Lower leg skin (tissue), 4 donors: ENCODE results near the gene SCYGR3. TPM values are rescaled to one million over a fixed set of nuclear protein-coding genes. Genes with fewer than 3 reads are reported as not detected.
"Not testable (repeated sequence)": the region's sequence is repeated elsewhere in the genome, so short reads cannot be mapped to it uniquely, and the experiment has no call there.

Experiments
- DNase-seq, 2 donors: peaks; one replicate each; pipeline ENCODE4 v3.0.0-alpha.2; 2019; ENCODE audit warnings: low spot score in 2 of 2
- H3K4me3 ChIP-seq: fragments of 200-600 bp; sonication (generic); 2 replicates; pipeline ENCODE4 v1.5.1; 2017; ENCODE audit warnings: mild to moderate bottlenecking, low read depth; ENCODE audit not compliant: poor library complexity, severe bottlenecking
- CTCF ChIP-seq, 3 donors: fragments of 450-650 bp; IDR thresholded peaks; one replicate each; pipeline ENCODE4 v1.5.1; 2016; ENCODE audit warnings: antibody characterized with exemption in 3 of 3, mild to moderate bottlenecking in 3 of 3, moderate library complexity in 2 of 3
- POLR2A ChIP-seq, 2 donors: fragments of 450-650 bp; IDR thresholded peaks; one replicate each; pipeline ENCODE4 v1.6.1; 2016 to 2017; ENCODE audit warnings: antibody characterized with exemption in 2 of 2, mild to moderate bottlenecking in 1 of 2, moderate library complexity in 1 of 2
- WGBS, 2 donors: methylation state at CpG; one replicate each; pipeline ENCODE4 v1.1.5; 2018; 5-methylcytosine and 5-hydroxymethylcytosine counted together
- intact Hi-C: fragments of 100-400 bp; cut with DNase I; formaldehyde crosslinking; loops from one replicate; pipeline ENCODE4 v1.15.0; 2023; ENCODE audit warnings: low total_unique reads
- total RNA-seq, 4 donors: library from RNA; depleted of rRNA; stranded (reverse); fragments of >200 nt; gene quantifications; one replicate each; pipeline ENCODE4 v1.1.0, GENCODE V29; 2016

Gene SCYGR3
- total RNA-seq, 4 donors from 2014 or later: 5.7 TPM; not detected in 3

GRCh38 chr2:227602358-227602757, 12.3 kb downstream of the SCYGR3 start:
- intact Hi-C loops: no loop called here
- DNase-seq: no peak
- WGBS, 2 donors: 70 to 75% methylated on average over 3 of the region's 3 CpGs
- no peak overlapping the region for H3K4me3 ChIP-seq
- TF ChIP-seq POLR2A (IDR thresholded peaks at IDR 0.05) (no peak), CTCF (IDR thresholded peaks at IDR 0.05) (no peak)

- H3K4me3 ChIP-seq, intact Hi-C loops, DNase-seq: not testable (repeated sequence)
- 84 to 85% methylated on average over 14 to 16 of the region's 16 CpGs for WGBS, 2 donors
Observed at GRCh38 chr2:227598835-227599503, 15.7 kb downstream of the SCYGR3 start, which contains the start of gene SCYGR2. Gene SCYGR2, plus strand, starts transcription at chr2:227598893. Its CDS starts 0 bp downstream, at chr2:227598893.

GRCh38 chr2:227597998-227598397, 16.6 kb downstream of the SCYGR3 start:
- WGBS, 2 donors: 50 to 62% methylated on average over 4 of the region's 4 CpGs
- no peak overlapping the region for H3K4me3 ChIP-seq
- no peak for DNase-seq
- TF ChIP-seq POLR2A (IDR thresholded peaks at IDR 0.05) (no peak), CTCF (IDR thresholded peaks at IDR 0.05) (no peak)
- intact Hi-C loops: no loop called here

- DNase-seq: no peak
- intact Hi-C loops: no loop called here
Observed at GRCh38 chr2:227597036-227597435, 17.6 kb downstream of the SCYGR3 start.

DNA sequence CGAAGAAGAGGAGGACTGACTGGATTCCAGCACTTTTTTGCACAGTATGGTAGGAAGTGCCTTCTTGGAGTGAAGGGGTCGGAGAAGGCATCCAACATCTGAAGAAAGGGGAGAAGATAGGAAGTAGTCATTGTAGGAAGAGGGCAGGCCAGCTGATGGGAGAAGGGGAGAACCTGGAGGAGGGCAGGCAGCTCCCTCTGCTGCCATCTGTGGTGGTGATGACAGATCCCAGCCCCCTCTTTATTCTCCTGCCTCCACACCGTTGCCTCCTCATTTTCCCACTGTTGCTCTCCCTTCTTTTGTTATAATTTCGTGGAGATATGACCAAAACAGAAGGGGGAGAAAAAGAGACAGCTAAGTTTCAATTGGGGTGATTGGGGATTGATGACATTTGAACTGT, 18.8 kb downstream of the SCYGR3 start:
- intact Hi-C loops: no loop called here
- TF ChIP-seq CTCF (IDR thresholded peaks at IDR 0.05): no peak
- no peak for TF ChIP-seq POLR2A (IDR thresholded peaks at IDR 0.05)
- no peak overlapping the region for H3K4me3 ChIP-seq
- 64 to 68% methylated on average over 4 of the region's 4 CpGs for WGBS, 2 donors
- DNase-seq: no peak

More at GRCh38 chr2:227597036-227597435, 17.6 kb downstream of the SCYGR3 start:
- TF ChIP-seq CTCF (IDR thresholded peaks at IDR 0.05) (no peak), POLR2A (IDR thresholded peaks at IDR 0.05) (no peak)
- H3K4me3 ChIP-seq: no peak overlapping the region

DNA sequence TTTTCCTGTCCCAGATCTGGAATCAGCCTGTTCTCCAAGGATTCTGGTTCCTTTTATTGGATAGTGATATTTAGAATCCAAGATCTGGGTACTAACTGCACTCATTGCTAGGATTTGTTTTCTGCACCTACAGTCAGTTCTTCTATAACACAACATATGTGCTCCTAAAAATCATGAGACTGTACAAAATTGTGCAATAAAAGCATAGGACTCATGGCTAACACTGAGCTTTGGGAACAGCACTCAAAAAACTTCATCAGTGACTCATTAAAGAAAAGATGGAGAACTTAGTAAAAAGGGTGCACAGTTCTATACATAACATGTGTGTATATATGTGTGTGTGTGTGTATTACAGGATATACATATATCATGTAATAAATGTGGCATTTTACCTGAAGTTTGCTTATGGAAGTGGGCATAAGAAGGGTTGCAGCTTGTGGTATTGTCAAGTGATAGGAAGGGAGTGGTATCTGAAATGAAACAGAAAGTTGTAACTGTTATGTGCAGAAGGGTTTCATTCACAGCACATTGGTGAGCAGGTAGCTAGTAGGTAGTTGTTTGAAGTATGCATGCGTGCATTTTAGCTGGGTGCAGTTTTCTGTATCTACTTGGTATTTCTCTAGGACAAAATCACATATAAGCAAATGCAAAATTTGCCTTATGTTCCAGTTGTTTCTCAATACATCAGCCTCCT, 21.8 kb downstream of the SCYGR3 start:
- TF ChIP-seq CTCF (IDR thresholded peaks at IDR 0.05) (no peak), POLR2A (IDR thresholded peaks at IDR 0.05) (no peak)
- intact Hi-C loops: no loop called here
- DNase-seq: no peak
- WGBS, 2 donors: 89 to 95% methylated on average over 1 of the region's 1 CpG
- no peak overlapping the region for H3K4me3 ChIP-seq
